Pulmonary artery endothelial cell (primary cell): ENCODE data around the gene SFPQ. TPM values are rescaled to one million over a fixed set of nuclear protein-coding genes. Genes with fewer than 3 reads are reported as not detected.
"Not testable (repeated sequence)": the region's sequence is repeated elsewhere in the genome, so short reads cannot be mapped to it uniquely, and the experiment has no call there.

ENCODE experiments used
- DNase-seq: peaks from one replicate; pipeline ENCODE4 v3.0.0-alpha.2; 2011; ENCODE audit warnings: low read depth, low spot score
- total RNA-seq: library from RNA; depleted of rRNA; stranded (reverse); fragments of >200 nt; gene quantifications from 2 replicates; pipeline ENCODE4 v1.2.3, GENCODE V29; 2014

The SFPQ gene
- total RNA-seq = 298 and 333 TPM in 2 replicates

- DNase-seq = peak; percentile 97
These were observed at the start of gene SFPQ for GRCh38 chr1:35192853-35193664. Gene SFPQ, minus strand, starts transcription at chr1:35193145. Its CDS starts 96 bp downstream, at chr1:35193049.

- not testable (repeated sequence) for DNase-seq
These were observed 43.8 kb upstream of the SFPQ start for GRCh38 chr1:35236772-35237171.

GRCh38 chr1:35231287-35231686 lies 38.3 kb upstream of the SFPQ start:
- DNase-seq = no peak

- DNase-seq = no peak
These were observed 36.8 kb upstream of the SFPQ start for GRCh38 chr1:35229587-35230360.

GRCh38 chr1:35226546-35226945 lies 33.6 kb upstream of the SFPQ start:
- DNase-seq = no peak

GRCh38 chr1:35223084-35223630 lies 30.2 kb upstream of the SFPQ start:
- DNase-seq = no peak

GRCh38 chr1:35222322-35223083 lies 29.6 kb upstream of the SFPQ start:
- no peak for DNase-seq

- DNase-seq = no peak
These were observed 28.0 kb upstream of the SFPQ start for GRCh38 chr1:35220976-35221375.

GRCh38 chr1:35215346-35215745 lies 22.4 kb upstream of the SFPQ start:
- DNase-seq = no peak

GRCh38 chr1:35211120-35211414 lies 18.1 kb upstream of the SFPQ start:
- DNase-seq = no peak

- no peak for DNase-seq
These were observed 17.6 kb upstream of the SFPQ start for GRCh38 chr1:35210321-35211119.

GRCh38 chr1:35203295-35203694 lies 10.3 kb upstream of the SFPQ start:
- no peak for DNase-seq

GRCh38 chr1:35202048-35202719 lies 9.2 kb upstream of the SFPQ start:
- DNase-seq = peak; percentile 56

GRCh38 chr1:35201631-35202030 lies 8.7 kb upstream of the SFPQ start:
- no peak for DNase-seq

GRCh38 chr1:35192056-35192852 lies 691 bp downstream of the SFPQ start:
- DNase-seq = peak; percentile 33

GRCh38 chr1:35191429-35192055 lies 1.4 kb downstream of the SFPQ start:
- no peak for DNase-seq

GRCh38 chr1:35190784-35191183 lies 2.2 kb downstream of the SFPQ start:
- DNase-seq = no peak

- no peak for DNase-seq
These were observed 4.2 kb downstream of the SFPQ start for GRCh38 chr1:35188578-35189392.
